K562 (cell line): ENCODE measurements around the gene RNASE8. TPM values are rescaled to one million over a fixed set of nuclear protein-coding genes. Genes with fewer than 3 reads are reported as not detected.

ENCODE experiments used
- ATAC-seq: fragments of 200-7000 bp; cut with Tn5 transposase; 3 replicates; pipeline ENCODE4 v1.9.1; 2020; ENCODE audit warnings: moderate library complexity
- BruUV-seq: library from RNA; stranded (reverse); fragments of 400-500 nt; replicated peaks from 2 replicates; lab custom pipeline; 2021; lab: Mats Ljungman, UMichigan
- CTCF ChIA-PET: fragments of 300-600 bp; formaldehyde crosslinking; extraction: SDS; loops from one replicate; lab custom pipeline; 2021; ENCODE audit warnings: low intra/inter-chr PET ratio; lab: Yijun Ruan, JAX
- POLR2A ChIA-PET: fragments of 300-600, 350-650 bp; sonication (Branson Sonifier 250); formaldehyde crosslinking; extraction: SDS; loops from one replicate; lab custom pipeline; 2021; ENCODE audit warnings: antibody characterized with exemption, inconsistent platforms; lab: Yijun Ruan, JAX
- DNase-seq, 4 experiments: peaks; one replicate each; pipeline versions ENCODE4 v3.0.0 to v3.0.0-alpha.2; 2011 to 2018; ENCODE audit warnings: low spot score in 3 of 4, mixed read lengths in 3 of 4; ENCODE audit errors: extremely low read depth in 1 of 4
- FAIRE-seq: peaks from 2 replicates; lab custom pipeline; 2011; peaks lifted over from hg19 to GRCh38; lab: Jason Lieb, UNC
- H2AFZ ChIP-seq: 2 replicates; pipeline ENCODE4 v1.6.0; 2011; ENCODE audit warnings: low read depth, low read length, control low read depth, inconsistent platforms
- H3K27ac ChIP-seq: fragments of 200-600 bp; 3 replicates; pipeline ENCODE4 v1.8.0; 2011; ENCODE audit warnings: low read depth, mild to moderate bottlenecking, control low read depth, inconsistent platforms, low read length, moderate library complexity, mixed read lengths; ENCODE audit errors: extremely low read depth
- H3K27me3 ChIP-seq, 2 experiments: fragments of 300-600 bp in 1 of 2; 2 replicates in 1 of 2; 3 replicates in 1 of 2; pipeline versions ENCODE4 v1.6.0 to v1.8.0; 2011; ENCODE audit warnings: inconsistent platforms in 2 of 2, low read length in 2 of 2, mild to moderate bottlenecking in 1 of 2, mixed read lengths in 1 of 2, moderate library complexity in 1 of 2; ENCODE audit not compliant: control insufficient read depth in 2 of 2, insufficient read depth in 2 of 2
- H3K36me3 ChIP-seq: fragments of 300-600 bp; 3 replicates; pipeline ENCODE4 v1.8.0; 2011; ENCODE audit warnings: mild to moderate bottlenecking, low read length, inconsistent platforms; ENCODE audit not compliant: control insufficient read depth, insufficient read depth
- H3K4me1 ChIP-seq, 2 experiments: fragments of 200-600 bp in 1 of 2; replicated peaks in 1 of 2; 2 replicates in 1 of 2; 3 replicates in 1 of 2; pipeline versions ENCODE4 v1.5.1 to v1.8.0; 2011; ENCODE audit warnings: inconsistent platforms in 2 of 2, low read length in 2 of 2, mild to moderate bottlenecking in 1 of 2, mixed read lengths in 1 of 2, moderate library complexity in 1 of 2; ENCODE audit not compliant: control insufficient read depth in 2 of 2, insufficient read depth in 2 of 2
- H3K4me2 ChIP-seq: 2 replicates; pipeline ENCODE4 v1.6.1; 2011; ENCODE audit warnings: low read length, control low read depth, inconsistent platforms, mixed read lengths; ENCODE audit not compliant: insufficient read depth
- H3K4me3 ChIP-seq: fragments of 200-600 bp; sonication (generic), shearing (Covaris generic); 2 replicates; pipeline ENCODE4 v1.5.1; 2016; ENCODE audit warnings: control low read depth, inconsistent platforms
- H3K79me2 ChIP-seq: fragments of 200-600 bp; 3 replicates; pipeline ENCODE4 v1.8.0; 2011; ENCODE audit warnings: low read length, inconsistent platforms; ENCODE audit not compliant: control insufficient read depth, insufficient read depth
- H3K9ac ChIP-seq, 2 experiments: 2 replicates each; pipeline versions ENCODE4 v1.6.0 to v1.6.1; 2011; ENCODE audit warnings: low read depth in 2 of 2, low read length in 2 of 2, control low read depth in 1 of 2, inconsistent platforms in 1 of 2, mild to moderate bottlenecking in 1 of 2, mixed read lengths in 1 of 2; ENCODE audit not compliant: insufficient read depth in 1 of 2
- H3K9me1 ChIP-seq: one replicate; pipeline ENCODE4 v1.6.0; 2011; ENCODE audit warnings: inconsistent platforms, mild to moderate bottlenecking, low read length, moderate library complexity; ENCODE audit not compliant: control insufficient read depth, insufficient read depth
- H3K9me3 ChIP-seq: replicated peaks from 2 replicates; pipeline ENCODE4 v1.5.1; 2011; ENCODE audit warnings: low read depth, low read length, inconsistent platforms; ENCODE audit not compliant: control insufficient read depth, insufficient read depth
- H4K20me1 ChIP-seq: replicated peaks from 2 replicates; pipeline ENCODE4 v1.6.1; 2011; ENCODE audit warnings: low read length, inconsistent platforms, mixed read lengths; ENCODE audit not compliant: control insufficient read depth, insufficient read depth
- BCOR ChIP-seq: fragments of 450-650 bp; IDR thresholded peaks from 2 replicates; pipeline ENCODE4 v1.6.1; 2016
- KDM1A ChIP-seq, 2 experiments: fragments of 450-650 bp; IDR thresholded peaks; 2 replicates each; pipeline ENCODE4 v1.6.1; 2016; ENCODE audit warnings: mild to moderate bottlenecking in 2 of 2
- POLR2G ChIP-seq: fragments of 200-400 bp; formaldehyde crosslinking; IDR thresholded peaks from 2 replicates; pipeline ENCODE4 v1.6.1; 2017; ENCODE audit warnings: low read depth, mild to moderate bottlenecking, antibody characterized with exemption, low read length, moderate library complexity
- WGBS: fragments of 100-300 bp; shearing (Covaris generic); methylation state at CpG from one replicate; pipeline ENCODE4 v1.1.6; 2016; ENCODE audit warnings: low coverage, mixed read lengths; ENCODE audit not compliant: insufficient coverage; ENCODE audit errors: missing lambda C conversion rate; 5-methylcytosine and 5-hydroxymethylcytosine counted together
- in situ Hi-C: fragments of 300-500 bp; cut with MboI; formaldehyde crosslinking; loops from 4 replicates; pipeline ENCODE4 v1.15.0; 2018; ENCODE audit warnings: inconsistent platforms, mixed read lengths
- intact Hi-C: fragments of 100-400 bp; cut with micrococcal nuclease; formaldehyde crosslinking; loops from 2 replicates; pipeline ENCODE4 v1.14.2; 2022
- polyA plus RNA-seq, 8 experiments: library from polyadenylated mRNA; depleted of rRNA in 4 of 8; stranded (reverse) in 5 of 8; unstranded in 3 of 8; fragments of >200 nt; fragmentation: Nextera tagmentation in 2 of 8; fragmentation: Illumina TruSeq in 1 of 8; extraction: Ambion mirVana in 2 of 8; extraction: Trizol in 1 of 8; gene quantifications; 2 replicates each; pipeline versions ENCODE4 v1.2.1 to v1.2.3, GENCODE V29; 2011 to 2014; ENCODE audit warnings: inconsistent platforms in 1 of 8, missing spikeins in 1 of 8
- total RNA-seq, 7 experiments: library from RNA; depleted of rRNA in 6 of 7; stranded (reverse); fragments of >200 nt in 6 of 7; fragmentation: Illumina TruSeq in 2 of 7; extraction: Trizol in 2 of 7; gene quantifications; 2 replicates each; pipeline versions ENCODE4 v1.2.1 to v1.2.3, GENCODE V29; 2011 to 2021; ENCODE audit warnings: low replicate concordance in 1 of 7
- TF ChIP-seq, protein P1 (sequence below), 3 experiments: IDR thresholded peaks in 2 of 3; conservative IDR thresholded peaks in 1 of 3; 2 replicates each; pipeline ENCODE4 v1.5.1; 2011 to 2012; ENCODE audit warnings: low read length in 3 of 3, mild to moderate bottlenecking in 3 of 3, control low read depth in 2 of 3, improper control_type of control experiment in 1 of 3, inconsistent platforms in 1 of 3, low read depth in 1 of 3, mixed read lengths in 1 of 3, moderate library complexity in 1 of 3; ENCODE audit not compliant: insufficient read depth in 2 of 3
- TF ChIP-seq, protein P2 (sequence below): fragments of 450-650 bp; IDR thresholded peaks from 2 replicates; pipeline ENCODE4 v1.6.1; 2016

RNASE8 gene
- total and polyA plus RNA-seq, 9 of the 15 experiments (the other 6 are each of a cell fraction or from before 2014, with no cell fraction given): not detected

DNA sequence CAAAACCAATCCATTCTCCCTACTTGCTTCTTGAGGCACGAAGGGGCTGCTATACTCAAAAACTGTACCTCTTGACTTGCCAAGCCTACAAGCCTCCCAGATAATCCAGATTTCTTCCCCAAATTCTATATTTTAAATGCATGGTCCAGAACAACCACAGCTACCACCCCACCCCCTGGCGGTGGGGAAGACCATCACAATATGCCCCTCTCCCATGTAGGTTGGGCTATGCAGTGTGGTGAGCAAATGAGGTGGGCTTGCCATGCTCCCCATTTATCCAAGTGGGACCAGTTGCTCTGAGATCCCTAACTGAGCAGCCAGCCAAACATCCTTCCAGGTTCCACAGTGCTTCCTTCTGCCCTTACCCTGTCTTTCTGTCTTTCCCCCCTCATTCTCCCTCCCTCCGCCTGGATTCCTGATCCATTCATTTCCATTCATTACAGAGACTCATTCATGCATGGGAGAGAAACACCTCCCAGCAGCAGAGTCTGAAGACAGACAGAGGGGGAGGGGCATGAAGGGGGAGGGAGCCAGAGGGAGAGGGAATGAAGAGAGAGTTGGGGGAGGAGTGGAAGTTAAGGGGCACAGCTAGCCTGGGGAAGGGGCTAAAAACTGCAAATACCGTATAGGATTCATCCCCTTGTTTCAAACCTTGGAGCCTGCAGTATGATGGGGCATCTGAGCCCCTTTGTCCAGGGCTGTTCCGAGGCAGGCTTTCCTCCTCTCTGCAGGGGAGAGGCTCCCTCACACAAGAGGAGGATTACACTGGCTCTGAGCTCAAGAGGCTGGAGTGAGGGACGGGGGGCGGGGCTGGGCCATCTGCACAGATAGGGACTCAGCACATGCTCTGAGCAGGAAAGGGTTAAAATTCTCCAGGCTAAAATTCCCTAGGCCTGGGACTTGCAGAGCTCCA lies 36.4 kb downstream of the RNASE8 start:
- Histone ChIP-seq H3K9ac (no peak overlapping the region), H3K9me3 (no peaks in the 10 kb centered on the region), H4K20me1 (no peaks in the 10 kb centered on the region), H3K79me2 (no peaks in the 10 kb centered on the region), H2AFZ (no peak overlapping the region), H3K9me1 (no peaks in the 10 kb centered on the region), H3K27ac (no peak overlapping the region), H3K4me1 (peaks cover 5 to 29% of the 10 kb centered on the region in 2 experiments; a peak in 4 of 5 replicates), H3K4me2 (no peak overlapping the region), H3K4me3 (no peak overlapping the region), H3K27me3 (no peaks in the 10 kb centered on the region), H3K36me3 (peaks cover 5% of the 10 kb centered on the region; the same call in 1 of the 3 replicates)
- intact Hi-C loops (loop anchor here (1.0 to 2.0 kb wide), 2 partner anchors 10 to 79 kb away; no protein-coding TSS in a partner anchor), in situ Hi-C loops (no loop called here)
- CTCF ChIA-PET: interaction anchor here (1.7 to 2.5 kb wide), 3 partner anchors 13 to 79 kb away, joined by 6 to 21 read pairs (median 8); no protein-coding TSS in a partner anchor
- TF ChIP-seq POLR2G (no peak), KDM1A (IDR thresholded peaks at IDR 0.05) (0 out of 4 replicates have a peak, but pooled peaks of 1 of the 2 experiments have one; percentile 9), BCOR (no peak)
- TF ChIP-seq, protein P1, sequence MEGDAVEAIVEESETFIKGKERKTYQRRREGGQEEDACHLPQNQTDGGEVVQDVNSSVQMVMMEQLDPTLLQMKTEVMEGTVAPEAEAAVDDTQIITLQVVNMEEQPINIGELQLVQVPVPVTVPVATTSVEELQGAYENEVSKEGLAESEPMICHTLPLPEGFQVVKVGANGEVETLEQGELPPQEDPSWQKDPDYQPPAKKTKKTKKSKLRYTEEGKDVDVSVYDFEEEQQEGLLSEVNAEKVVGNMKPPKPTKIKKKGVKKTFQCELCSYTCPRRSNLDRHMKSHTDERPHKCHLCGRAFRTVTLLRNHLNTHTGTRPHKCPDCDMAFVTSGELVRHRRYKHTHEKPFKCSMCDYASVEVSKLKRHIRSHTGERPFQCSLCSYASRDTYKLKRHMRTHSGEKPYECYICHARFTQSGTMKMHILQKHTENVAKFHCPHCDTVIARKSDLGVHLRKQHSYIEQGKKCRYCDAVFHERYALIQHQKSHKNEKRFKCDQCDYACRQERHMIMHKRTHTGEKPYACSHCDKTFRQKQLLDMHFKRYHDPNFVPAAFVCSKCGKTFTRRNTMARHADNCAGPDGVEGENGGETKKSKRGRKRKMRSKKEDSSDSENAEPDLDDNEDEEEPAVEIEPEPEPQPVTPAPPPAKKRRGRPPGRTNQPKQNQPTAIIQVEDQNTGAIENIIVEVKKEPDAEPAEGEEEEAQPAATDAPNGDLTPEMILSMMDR (IDR thresholded peaks at IDR 0.05 in 2 of 3, conservative IDR thresholded peaks at IDR 0.05 in 1 of 3; ENCODE audit: insufficient read depth in 2 of 3, low read depth in 1 of 3, low read length in 3 of 3): 0 out of 6 replicates have a peak, but pooled peaks of 2 of the 3 experiments have one; percentile 19 to 22
- TF ChIP-seq, protein P2, sequence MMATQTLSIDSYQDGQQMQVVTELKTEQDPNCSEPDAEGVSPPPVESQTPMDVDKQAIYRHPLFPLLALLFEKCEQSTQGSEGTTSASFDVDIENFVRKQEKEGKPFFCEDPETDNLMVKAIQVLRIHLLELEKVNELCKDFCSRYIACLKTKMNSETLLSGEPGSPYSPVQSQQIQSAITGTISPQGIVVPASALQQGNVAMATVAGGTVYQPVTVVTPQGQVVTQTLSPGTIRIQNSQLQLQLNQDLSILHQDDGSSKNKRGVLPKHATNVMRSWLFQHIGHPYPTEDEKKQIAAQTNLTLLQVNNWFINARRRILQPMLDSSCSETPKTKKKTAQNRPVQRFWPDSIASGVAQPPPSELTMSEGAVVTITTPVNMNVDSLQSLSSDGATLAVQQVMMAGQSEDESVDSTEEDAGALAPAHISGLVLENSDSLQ: no peak
- POLR2A ChIA-PET: interaction anchor here (0.7 to 1.3 kb wide), 2 partner anchors 23 to 37 kb away, joined by 3 read pairs; partner anchors contain the start of genes ARHGEF40 and RNASE8
- DNase-seq (no peak), FAIRE-seq (no peak), ATAC-seq (peak; percentile 28; the same call in 1 of the 3 replicates)
- 34% methylated on average over 4 of the region's 7 CpGs for WGBS
- no TSS peak for BruUV-seq
